ENCODE results near the gene RANBP9.

The RANBP9 gene

DNA sequence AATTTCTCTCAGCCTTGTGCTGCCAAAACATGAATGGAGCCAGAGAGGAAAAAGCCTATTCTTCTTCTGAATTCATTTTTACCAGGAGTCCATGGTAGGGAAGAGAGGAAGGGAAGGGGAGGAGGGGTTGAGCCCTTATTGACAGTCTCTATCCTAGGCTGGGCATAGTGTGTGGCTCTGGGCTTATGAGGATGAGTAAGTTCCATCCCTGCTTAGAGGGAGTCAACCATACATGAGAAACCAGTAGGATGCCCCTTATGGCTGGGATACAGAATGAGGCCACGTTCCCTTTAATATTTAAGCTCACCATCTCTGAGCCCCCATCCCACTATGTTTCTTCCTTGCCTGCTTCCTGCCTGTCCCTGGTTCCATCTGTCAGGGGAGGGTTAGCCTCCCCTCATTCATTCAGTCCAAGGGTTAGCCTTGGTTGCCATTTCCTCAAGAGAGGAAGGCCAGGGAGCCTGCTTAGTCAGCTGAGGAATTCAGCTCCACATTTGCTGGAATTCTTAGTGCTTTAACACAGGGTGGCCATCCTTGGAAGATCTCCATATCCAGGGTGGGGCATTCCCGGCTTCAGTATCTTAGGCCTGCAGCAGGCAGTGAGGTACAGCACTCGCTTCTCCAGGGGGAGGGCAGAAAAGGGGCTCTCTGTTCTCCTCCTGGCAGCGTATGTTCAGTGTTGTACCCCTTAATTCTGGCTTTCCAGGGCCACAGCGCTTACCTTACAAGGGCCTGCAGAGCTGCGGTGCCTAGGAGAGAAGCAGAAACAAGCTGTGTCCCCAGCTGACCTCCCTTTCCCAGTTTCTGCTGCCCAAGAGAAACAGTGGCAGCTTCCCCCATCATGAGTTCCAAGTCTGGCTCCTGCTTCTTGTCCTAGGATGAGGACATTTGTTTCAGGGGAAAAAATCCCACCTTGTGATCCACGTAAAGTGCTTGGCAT is 124.8 kb downstream of the RANBP9 start:
- Histone ChIP-seq H3K4me3 (ENCODE audit: low read length) (no peak overlapping the region), H3K4me2 (ENCODE audit: low read length) (no peak overlapping the region), H3K9me2 (replicated peaks; ENCODE audit: control insufficient read depth, low read length) (no peaks in the 10 kb centered on the region), H3K9me3 (ENCODE audit: control insufficient read depth, insufficient read depth, low read length) (no peaks in the 10 kb centered on the region), H3K27ac (ENCODE audit: low read depth, low read length) (no peak overlapping the region), H3K36me3 (ENCODE audit: control insufficient read depth, low read length) (peaks cover 19% of the 10 kb centered on the region), H4K20me1 (ENCODE audit: control insufficient read depth, insufficient read depth, low read depth, low read length) (no peaks in the 10 kb centered on the region), H3K27me3 (ENCODE audit: control insufficient read depth, low read length) (no peaks in the 10 kb centered on the region), H3K79me2 (ENCODE audit: control insufficient read depth, low read length) (no peaks in the 10 kb centered on the region), H3F3A (ENCODE audit: control insufficient read depth, insufficient read depth) (no peaks in the 10 kb centered on the region), H3K4me1 (ENCODE audit: control insufficient read depth, low read length) (no peaks in the 10 kb centered on the region)
- TF ChIP-seq EZH2phosphoT487 (IDR thresholded peaks at IDR 0.05; ENCODE audit: borderline replicate concordance, low read length) (no peak), CTCF (IDR thresholded peaks at IDR 0.05; ENCODE audit: low read depth, low read length, poor library complexity, severe bottlenecking) (no peak)

GRCh38 chr6:13581700-13582229 is 129.9 kb downstream of the RANBP9 start:
- no peak overlapping the region for H3K4me3 ChIP-seq (ENCODE audit: low read length)
- no peaks in the 10 kb centered on the region for H3K27me3 ChIP-seq (ENCODE audit: control insufficient read depth, low read length)
- H3K4me2 ChIP-seq (ENCODE audit: low read length), result no peak overlapping the region
- no peak overlapping the region for H3K27ac ChIP-seq (ENCODE audit: low read depth, low read length)
- H3K36me3 ChIP-seq (ENCODE audit: control insufficient read depth, low read length), result peaks cover 8% of the 10 kb centered on the region
- H4K20me1 ChIP-seq (ENCODE audit: control insufficient read depth, insufficient read depth, low read depth, low read length), result no peaks in the 10 kb centered on the region
- H3K4me1 ChIP-seq (ENCODE audit: control insufficient read depth, low read length), result no peaks in the 10 kb centered on the region
- H3K79me2 ChIP-seq (ENCODE audit: control insufficient read depth, low read length), result peaks cover 8% of the 10 kb centered on the region
- TF ChIP-seq EZH2phosphoT487 (IDR thresholded peaks at IDR 0.05; ENCODE audit: borderline replicate concordance, low read length) (no peak), CTCF (IDR thresholded peaks at IDR 0.05; ENCODE audit: low read depth, low read length, poor library complexity, severe bottlenecking) (no peak)
- H3K9me3 ChIP-seq (ENCODE audit: control insufficient read depth, insufficient read depth, low read length), result no peaks in the 10 kb centered on the region
- no peaks in the 10 kb centered on the region for H3K9me2 ChIP-seq (replicated peaks; ENCODE audit: control insufficient read depth, low read length)
- H3F3A ChIP-seq (ENCODE audit: control insufficient read depth, insufficient read depth), result no peaks in the 10 kb centered on the region

DNA sequence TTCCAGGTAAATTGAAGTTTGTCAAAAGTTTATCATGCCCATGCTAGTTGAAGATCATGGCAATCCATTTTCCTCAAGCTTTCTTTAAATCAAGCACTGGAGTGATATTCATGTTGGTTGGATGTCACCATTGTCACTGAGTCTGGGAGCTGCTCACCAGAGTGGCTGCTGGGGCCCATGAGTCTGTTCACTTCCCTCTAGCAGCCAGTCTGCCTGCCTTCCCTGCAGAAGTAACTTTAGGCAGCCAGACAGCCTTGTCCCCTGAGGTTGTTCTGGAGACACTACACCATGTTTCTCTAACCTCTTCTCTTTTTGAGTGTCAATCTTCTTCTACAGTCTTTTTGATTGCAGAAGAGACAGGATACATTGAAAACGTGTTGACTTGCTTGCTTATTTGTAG is 131.7 kb downstream of the RANBP9 start:
- H3K9me3 ChIP-seq (ENCODE audit: control insufficient read depth, insufficient read depth, low read length), result no peaks in the 10 kb centered on the region
- TF ChIP-seq EZH2phosphoT487 (IDR thresholded peaks at IDR 0.05; ENCODE audit: borderline replicate concordance, low read length) (no peak), CTCF (IDR thresholded peaks at IDR 0.05; ENCODE audit: low read depth, low read length, poor library complexity, severe bottlenecking) (no peak)
- H3K9me2 ChIP-seq (replicated peaks; ENCODE audit: control insufficient read depth, low read length), result no peaks in the 10 kb centered on the region
- H4K20me1 ChIP-seq (ENCODE audit: control insufficient read depth, insufficient read depth, low read depth, low read length), result no peaks in the 10 kb centered on the region
- H3K27ac ChIP-seq (ENCODE audit: low read depth, low read length), result no peak overlapping the region
- no peak overlapping the region for H3K4me3 ChIP-seq (ENCODE audit: low read length)
- peaks cover 7% of the 10 kb centered on the region; the same call in 1 of the 2 replicates for H3K36me3 ChIP-seq (ENCODE audit: control insufficient read depth, low read length)
- H3K27me3 ChIP-seq (ENCODE audit: control insufficient read depth, low read length), result no peaks in the 10 kb centered on the region
- peaks cover 2% of the 10 kb centered on the region; the same call in 1 of the 2 replicates for H3F3A ChIP-seq (ENCODE audit: control insufficient read depth, insufficient read depth)
- H3K4me2 ChIP-seq (ENCODE audit: low read length), result no peak overlapping the region
- H3K79me2 ChIP-seq (ENCODE audit: control insufficient read depth, low read length), result peaks cover 21% of the 10 kb centered on the region
- peaks cover 10% of the 10 kb centered on the region for H3K4me1 ChIP-seq (ENCODE audit: control insufficient read depth, low read length)

All from DOHH2 (cell line).